Measurements from ENCODE around the gene DSTN.

- TF ChIP-seq POLR2A (IDR thresholded peaks at IDR 0.05; ENCODE audit: low read length): no peak
- TF ChIP-seq GATA1 (IDR thresholded peaks at IDR 0.05; ENCODE audit: low read depth, low read length): no peak
Measured at GRCh38 chr20:17652411-17652810, 82.5 kb downstream of the DSTN start.

All from erythroblast (primary cell).